GM12878 (cell line): ENCODE results near the gene CCNB1IP1. TPM values are rescaled to one million over a fixed set of nuclear protein-coding genes. Genes with fewer than 3 reads are reported as not detected.

Experiments
- ATAC-seq: fragments of 200-7000 bp; cut with Tn5 transposase; 3 replicates; pipeline ENCODE4 v1.9.1; 2020; ENCODE audit warnings: mild to moderate bottlenecking, moderate library complexity
- BruUV-seq: library from RNA; stranded (reverse); fragments of 400-500 nt; replicated peaks from 2 replicates; lab custom pipeline; 2021; lab: Mats Ljungman, UMichigan
- CTCF ChIA-PET: fragments of 300-600 bp; sonication (Branson Sonifier 250); formaldehyde crosslinking; extraction: SDS; loops from one replicate; lab custom pipeline; 2021; ENCODE audit warnings: inconsistent platforms; lab: Yijun Ruan, JAX
- POLR2A ChIA-PET: fragments of 350-600 bp; formaldehyde crosslinking; extraction: SDS; loops from one replicate; lab custom pipeline; 2021; ENCODE audit warnings: inconsistent platforms; lab: Charles Lee
- RAD21 ChIA-PET: fragments of 300-600 bp; sonication (Branson Sonifier 250); formaldehyde crosslinking; loops from one replicate; lab custom pipeline; 2023; ENCODE audit warnings: antibody characterized with exemption; ENCODE audit not compliant: unreplicated experiment; lab: Charles Lee
- SMC1A ChIA-PET: fragments of 300-600 bp; sonication (Branson Sonifier 250); formaldehyde crosslinking; loops from one replicate; lab custom pipeline; 2023; ENCODE audit not compliant: unreplicated experiment, uncharacterized antibody; lab: Charles Lee
- DNase-seq: peaks from one replicate; pipeline ENCODE4 v3.0.0-alpha.2; 2011; ENCODE audit warnings: low read depth, low spot score
- FAIRE-seq: peaks from 3 replicates; lab custom pipeline; 2011; peaks lifted over from hg19 to GRCh38; lab: Jason Lieb, UNC
- H2AFZ ChIP-seq: 2 replicates; pipeline ENCODE4 v1.6.0; 2011; ENCODE audit warnings: low read depth, low read length, control low read depth; ENCODE audit not compliant: control insufficient read depth
- H3K27ac ChIP-seq: 2 replicates; pipeline ENCODE4 v1.5.1; 2011; ENCODE audit warnings: control low read depth; ENCODE audit not compliant: control insufficient read depth, insufficient read depth
- H3K27me3 ChIP-seq, 2 experiments: replicated peaks in 1 of 2; 2 replicates each; pipeline versions ENCODE4 v1.6.0 to v1.6.1; 2011; ENCODE audit warnings: low read length in 1 of 2; ENCODE audit not compliant: control insufficient read depth in 2 of 2, insufficient read depth in 2 of 2
- H3K36me3 ChIP-seq, 2 experiments: 2 replicates each; pipeline ENCODE4 v1.5.1; 2011; ENCODE audit warnings: low read length in 1 of 2; ENCODE audit not compliant: control insufficient read depth in 2 of 2, insufficient read depth in 2 of 2
- H3K4me1 ChIP-seq: 2 replicates; pipeline ENCODE4 v1.6.1; 2011; ENCODE audit warnings: mild to moderate bottlenecking, low read length, moderate library complexity, mixed read lengths; ENCODE audit not compliant: control insufficient read depth, insufficient read depth
- H3K4me2 ChIP-seq: 2 replicates; pipeline ENCODE4 v1.6.0; 2011; ENCODE audit warnings: control low read depth; ENCODE audit not compliant: control insufficient read depth, insufficient read depth
- H3K4me3 ChIP-seq: fragments of 200-600 bp; sonication (generic); 2 replicates; pipeline ENCODE4 v1.5.1; 2016
- H3K79me2 ChIP-seq: 2 replicates; pipeline ENCODE4 v1.6.0; 2011; ENCODE audit warnings: low read length; ENCODE audit not compliant: control insufficient read depth, insufficient read depth
- H3K9ac ChIP-seq: 2 replicates; pipeline ENCODE4 v1.8.0; 2011; ENCODE audit warnings: low read length, control low read depth, mixed read lengths; ENCODE audit not compliant: control insufficient read depth, insufficient read depth
- H3K9me3 ChIP-seq: replicated peaks from 3 replicates; pipeline ENCODE4 v1.5.1; 2011; ENCODE audit warnings: mild to moderate bottlenecking, low read length; ENCODE audit not compliant: control insufficient read depth, insufficient read depth
- H4K20me1 ChIP-seq: 2 replicates; pipeline ENCODE4 v1.6.0; 2011; ENCODE audit not compliant: control insufficient read depth, insufficient read depth
- BACH1 ChIP-seq: fragments of 450-650 bp; IDR thresholded peaks from 2 replicates; pipeline ENCODE4 v1.6.1; 2017; ENCODE audit warnings: mild to moderate bottlenecking, borderline replicate concordance
- BHLHE40 ChIP-seq, 2 experiments: fragments of 450-650 bp in 1 of 2; IDR thresholded peaks; 2 replicates each; pipeline ENCODE4 v1.6.1; 2011 to 2017; ENCODE audit warnings: low read depth in 2 of 2, borderline replicate concordance in 1 of 2, improper control_type of control experiment in 1 of 2, low read length in 1 of 2, mild to moderate bottlenecking in 1 of 2
- CEBPB ChIP-seq, 2 experiments: fragments of 150-350 bp in 1 of 2; IDR thresholded peaks; 2 replicates each; pipeline ENCODE4 v1.6.1; 2012 to 2014; ENCODE audit warnings: low read depth in 2 of 2, low read length in 2 of 2, borderline replicate concordance in 1 of 2, inconsistent platforms in 1 of 2
- EP300 ChIP-seq, 2 experiments: fragments of 150-350 bp in 1 of 2; IDR thresholded peaks; 2 replicates each; pipeline ENCODE4 v1.6.1; 2011 to 2012; ENCODE audit warnings: low read depth in 2 of 2, low read length in 2 of 2, borderline replicate concordance in 1 of 2, improper control_type of control experiment in 1 of 2, inconsistent platforms in 1 of 2; ENCODE audit not compliant: control insufficient read depth in 1 of 2
- FOXM1 ChIP-seq: IDR thresholded peaks from 2 replicates; pipeline ENCODE4 v1.6.1; 2012; ENCODE audit warnings: low read depth, mild to moderate bottlenecking, inconsistent platforms, low read length, moderate library complexity
- HDAC2 ChIP-seq: fragments of 200-600 bp; sonication (generic); IDR thresholded peaks from 2 replicates; pipeline ENCODE4 v1.6.1; 2017
- MYB ChIP-seq: fragments of 150-350 bp; IDR thresholded peaks from 2 replicates; pipeline ENCODE4 v1.6.1; 2014; ENCODE audit warnings: mild to moderate bottlenecking, low read depth, low read length, borderline replicate concordance
- POLR2A ChIP-seq: IDR thresholded peaks from 2 replicates; pipeline ENCODE4 v1.6.1; 2011; ENCODE audit warnings: low read depth, mild to moderate bottlenecking, low read length
- SKIL ChIP-seq: fragments of 450-650 bp; IDR thresholded peaks from 2 replicates; pipeline ENCODE4 v1.6.1; 2017; ENCODE audit warnings: mild to moderate bottlenecking, low read depth, inconsistent platforms; ENCODE audit not compliant: poor library complexity, severe bottlenecking
- SMAD1 ChIP-seq: fragments of 450-650 bp; IDR thresholded peaks from 2 replicates; pipeline ENCODE4 v1.6.1; 2018; ENCODE audit warnings: mild to moderate bottlenecking, low read depth; ENCODE audit not compliant: partially characterized antibody
- SMARCA5 ChIP-seq: fragments of 450-650 bp; IDR thresholded peaks from 2 replicates; pipeline ENCODE4 v1.6.1; 2017; ENCODE audit warnings: mild to moderate bottlenecking
- SREBF1 ChIP-seq: IDR thresholded peaks from 2 replicates; pipeline ENCODE4 v1.6.1; 2012; ENCODE audit warnings: mild to moderate bottlenecking, low read length
- STAT3 ChIP-seq: IDR thresholded peaks from 2 replicates; pipeline ENCODE4 v1.6.1; 2011; ENCODE audit warnings: low read depth, low read length, improper control_type of control experiment
- TBL1XR1 ChIP-seq: IDR thresholded peaks from 2 replicates; pipeline ENCODE4 v1.6.1; 2012; ENCODE audit warnings: low read depth, low read length, improper control_type of control experiment
- TCF7 ChIP-seq: IDR thresholded peaks from 2 replicates; pipeline ENCODE4 v1.6.1; 2014; ENCODE audit warnings: antibody characterized with exemption, borderline replicate concordance
- ZSCAN29 ChIP-seq: fragments of 450-650 bp; IDR thresholded peaks from 2 replicates; pipeline ENCODE4 v1.6.1; 2017; ENCODE audit warnings: mild to moderate bottlenecking, moderate library complexity
- WGBS: methylation state at CpG from one replicate; pipeline ENCODE4 v1.1.6; 2016; ENCODE audit warnings: low lambda C conversion rate; ENCODE audit not compliant: insufficient replicate concordance, insufficient coverage; ENCODE audit errors: missing lambda C conversion rate; 5-methylcytosine and 5-hydroxymethylcytosine counted together
- in situ Hi-C: fragments of 300-500 bp; cut with MboI; formaldehyde crosslinking; loops from 9 replicates; pipeline ENCODE4 v1.14.3; 2018; ENCODE audit warnings: mixed read lengths
- intact Hi-C: fragments of 100-400 bp; cut with micrococcal nuclease; formaldehyde crosslinking; loops from one replicate; pipeline ENCODE4 v1.14.2; 2022; ENCODE audit not compliant: unreplicated experiment
- polyA plus RNA-seq, 11 experiments: library from polyadenylated mRNA; depleted of rRNA in 4 of 11; unstranded in 6 of 11; stranded (reverse) in 5 of 11; fragments of >200 nt; fragmentation: Nextera tagmentation in 4 of 11; fragmentation: Illumina TruSeq in 1 of 11; extraction: Ambion mirVana in 4 of 11; extraction: Trizol in 1 of 11; gene quantifications; 1 replicate in 1 of 11; 2 replicates in 10 of 11; pipeline versions ENCODE4 v1.2.1 to v1.2.3, GENCODE V29; 2011 to 2016; ENCODE audit warnings: inconsistent platforms in 2 of 11, missing spikeins in 2 of 11, low read depth in 1 of 11
- total RNA-seq, 4 experiments: library from RNA; depleted of rRNA in 3 of 4; stranded (reverse); fragments of >200 nt in 3 of 4; fragmentation: Illumina TruSeq in 1 of 4; extraction: Trizol in 1 of 4; gene quantifications; 2 replicates each; pipeline versions ENCODE4 v1.2.1 to v1.2.3, GENCODE V29; 2013 to 2021
- TF ChIP-seq, protein P1 (sequence below): fragments of 450-650 bp; formaldehyde crosslinking; IDR thresholded peaks from 2 replicates; pipeline ENCODE4 v1.4.0; 2020; ENCODE audit warnings: mild to moderate bottlenecking, moderate library complexity

The CCNB1IP1 gene
- total and polyA plus RNA-seq, 10 of the 15 experiments (the other 5 are each of a cell fraction or from before 2014, with no cell fraction given) = 20.4 to 165 (median 86.5) TPM

- WGBS = 90% methylated on average over 12 of the region's 12 CpGs
- Histone ChIP-seq H3K79me2 (no peaks in the 10 kb centered on the region), H3K36me3 (peaks cover 35 to 47% of the 10 kb centered on the region in 2 experiments), H3K27ac (no peak overlapping the region), H3K4me3 (no peak overlapping the region), H3K27me3 (no peaks in the 10 kb centered on the region), H3K9me3 (no peaks in the 10 kb centered on the region), H3K9ac (no peak overlapping the region), H2AFZ (no peak overlapping the region), H3K4me2 (no peak overlapping the region), H4K20me1 (no peaks in the 10 kb centered on the region), H3K4me1 (no peaks in the 10 kb centered on the region)
- ATAC-seq (no peak), DNase-seq (no peak), FAIRE-seq (no peak)
- intact Hi-C loops = no loop called here
- in situ Hi-C loops = no loop called here
- ChIA-PET RAD21 (no interaction called here), POLR2A (interaction anchor here (0.9 kb wide), 1 partner anchor 22 kb away, joined by 5 read pairs; no protein-coding TSS in a partner anchor), CTCF (interaction anchor here (0.7 kb wide), 1 partner anchor 54 kb away, joined by 3 read pairs; no protein-coding TSS in a partner anchor), SMC1A (interaction anchor here (3.3 kb wide), 1 partner anchor 55 kb away, joined by 7 read pairs; no protein-coding TSS in a partner anchor)
- TF ChIP-seq STAT3 = no peak
- no peak for TF ChIP-seq FOXM1
- TF ChIP-seq SKIL = no peak
- no peak for TF ChIP-seq TBL1XR1
- TF ChIP-seq HDAC2 = no peak
- no peak for TF ChIP-seq CEBPB (IDR thresholded peaks at IDR 0.05; ENCODE audit: borderline replicate concordance in 1 of 2, low read depth in 2 of 2, low read length in 2 of 2)
- no peak for TF ChIP-seq POLR2A
- TF ChIP-seq SREBF1 = no peak
- TF ChIP-seq, protein P1, sequence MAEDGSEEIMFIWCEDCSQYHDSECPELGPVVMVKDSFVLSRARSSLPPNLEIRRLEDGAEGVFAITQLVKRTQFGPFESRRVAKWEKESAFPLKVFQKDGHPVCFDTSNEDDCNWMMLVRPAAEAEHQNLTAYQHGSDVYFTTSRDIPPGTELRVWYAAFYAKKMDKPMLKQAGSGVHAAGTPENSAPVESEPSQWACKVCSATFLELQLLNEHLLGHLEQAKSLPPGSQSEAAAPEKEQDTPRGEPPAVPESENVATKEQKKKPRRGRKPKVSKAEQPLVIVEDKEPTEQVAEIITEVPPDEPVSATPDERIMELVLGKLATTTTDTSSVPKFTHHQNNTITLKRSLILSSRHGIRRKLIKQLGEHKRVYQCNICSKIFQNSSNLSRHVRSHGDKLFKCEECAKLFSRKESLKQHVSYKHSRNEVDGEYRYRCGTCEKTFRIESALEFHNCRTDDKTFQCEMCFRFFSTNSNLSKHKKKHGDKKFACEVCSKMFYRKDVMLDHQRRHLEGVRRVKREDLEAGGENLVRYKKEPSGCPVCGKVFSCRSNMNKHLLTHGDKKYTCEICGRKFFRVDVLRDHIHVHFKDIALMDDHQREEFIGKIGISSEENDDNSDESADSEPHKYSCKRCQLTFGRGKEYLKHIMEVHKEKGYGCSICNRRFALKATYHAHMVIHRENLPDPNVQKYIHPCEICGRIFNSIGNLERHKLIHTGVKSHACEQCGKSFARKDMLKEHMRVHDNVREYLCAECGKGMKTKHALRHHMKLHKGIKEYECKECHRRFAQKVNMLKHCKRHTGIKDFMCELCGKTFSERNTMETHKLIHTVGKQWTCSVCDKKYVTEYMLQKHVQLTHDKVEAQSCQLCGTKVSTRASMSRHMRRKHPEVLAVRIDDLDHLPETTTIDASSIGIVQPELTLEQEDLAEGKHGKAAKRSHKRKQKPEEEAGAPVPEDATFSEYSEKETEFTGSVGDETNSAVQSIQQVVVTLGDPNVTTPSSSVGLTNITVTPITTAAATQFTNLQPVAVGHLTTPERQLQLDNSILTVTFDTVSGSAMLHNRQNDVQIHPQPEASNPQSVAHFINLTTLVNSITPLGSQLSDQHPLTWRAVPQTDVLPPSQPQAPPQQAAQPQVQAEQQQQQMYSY = no peak
- TF ChIP-seq MYB = no peak
- no peak for TF ChIP-seq TCF7
- no peak for TF ChIP-seq SMARCA5
- no peak for TF ChIP-seq BACH1
- TF ChIP-seq ZSCAN29 = no peak
- no peak for TF ChIP-seq SMAD1
- TF ChIP-seq EP300 (IDR thresholded peaks at IDR 0.05; ENCODE audit: borderline replicate concordance in 1 of 2, control insufficient read depth in 1 of 2, low read depth in 2 of 2, low read length in 2 of 2) = no peak
- no peak for TF ChIP-seq BHLHE40 (IDR thresholded peaks at IDR 0.05; ENCODE audit: borderline replicate concordance in 1 of 2, low read depth in 2 of 2, low read length in 1 of 2)
- no TSS peak for BruUV-seq
Observed at GRCh38 chr14:20382526-20382925, 49.4 kb upstream of the CCNB1IP1 start.
